Skeletal muscle cell (primary cell): ENCODE data around the gene MYF6.

Source experiments
- DNase-seq: peaks from one replicate; pipeline ENCODE4 v3.0.0-alpha.2; 2010; ENCODE audit warnings: low read depth
- H3K4me3 ChIP-seq: 2 replicates; pipeline ENCODE4 v1.5.1; 2011; ENCODE audit warnings: low read depth, mild to moderate bottlenecking, control low read depth, low read length, moderate library complexity

Gene MYF6

DNA sequence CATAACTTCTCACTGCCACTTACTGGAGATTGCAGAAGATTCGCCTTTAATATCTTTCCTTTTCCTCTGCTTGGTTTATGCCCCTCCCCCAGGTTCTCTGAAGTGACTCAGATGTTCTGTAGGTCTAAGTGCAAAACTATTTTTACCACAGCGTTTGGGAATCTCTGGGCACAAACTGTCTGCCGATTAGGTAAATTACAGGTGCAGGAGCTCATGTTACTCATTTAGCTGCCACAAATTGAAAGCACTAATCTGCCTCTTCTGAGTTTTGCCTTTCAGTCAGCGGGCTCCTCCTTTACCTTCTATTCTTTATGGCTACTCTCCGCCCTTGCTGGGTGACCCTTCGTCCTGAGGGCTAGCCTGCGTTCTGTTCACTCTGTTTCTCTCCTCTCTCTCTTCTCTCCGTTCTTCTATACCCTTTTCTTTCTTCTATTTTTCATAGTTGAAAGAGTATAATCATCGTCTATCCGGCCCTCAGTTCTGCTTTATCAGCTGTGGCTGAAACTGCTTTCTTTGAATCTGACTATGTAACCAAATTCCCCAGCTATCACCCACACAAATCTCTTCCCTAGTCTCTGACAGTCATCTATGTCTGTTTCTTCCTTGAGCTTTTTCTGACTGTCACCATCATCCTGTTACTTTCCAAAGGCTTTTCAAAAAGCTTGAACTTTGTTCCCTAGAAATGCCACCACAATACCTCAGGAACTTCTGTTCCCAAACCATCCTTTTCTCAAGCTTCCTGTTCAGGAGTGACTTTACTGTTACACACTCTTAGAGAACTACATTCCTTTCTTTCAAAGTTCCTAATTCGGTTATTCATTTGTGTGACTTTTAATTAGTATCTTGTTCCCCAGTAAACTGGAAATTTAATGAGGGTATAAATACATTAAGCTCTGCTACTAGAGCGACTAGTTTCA, 4.3 kb upstream of the MYF6 start:
- peak; percentile 64 for DNase-seq
- no peak overlapping the region for H3K4me3 ChIP-seq

- H3K4me3 ChIP-seq, result no peak overlapping the region
- no peak for DNase-seq
Observed at GRCh38 chr12:80704420-80704819, 3.0 kb upstream of the MYF6 start.

- peak overlapping the region; percentile 36 for H3K4me3 ChIP-seq
- DNase-seq, result no peak
Observed at GRCh38 chr12:80707830-80708258, 410 bp downstream of the MYF6 start.

DNA sequence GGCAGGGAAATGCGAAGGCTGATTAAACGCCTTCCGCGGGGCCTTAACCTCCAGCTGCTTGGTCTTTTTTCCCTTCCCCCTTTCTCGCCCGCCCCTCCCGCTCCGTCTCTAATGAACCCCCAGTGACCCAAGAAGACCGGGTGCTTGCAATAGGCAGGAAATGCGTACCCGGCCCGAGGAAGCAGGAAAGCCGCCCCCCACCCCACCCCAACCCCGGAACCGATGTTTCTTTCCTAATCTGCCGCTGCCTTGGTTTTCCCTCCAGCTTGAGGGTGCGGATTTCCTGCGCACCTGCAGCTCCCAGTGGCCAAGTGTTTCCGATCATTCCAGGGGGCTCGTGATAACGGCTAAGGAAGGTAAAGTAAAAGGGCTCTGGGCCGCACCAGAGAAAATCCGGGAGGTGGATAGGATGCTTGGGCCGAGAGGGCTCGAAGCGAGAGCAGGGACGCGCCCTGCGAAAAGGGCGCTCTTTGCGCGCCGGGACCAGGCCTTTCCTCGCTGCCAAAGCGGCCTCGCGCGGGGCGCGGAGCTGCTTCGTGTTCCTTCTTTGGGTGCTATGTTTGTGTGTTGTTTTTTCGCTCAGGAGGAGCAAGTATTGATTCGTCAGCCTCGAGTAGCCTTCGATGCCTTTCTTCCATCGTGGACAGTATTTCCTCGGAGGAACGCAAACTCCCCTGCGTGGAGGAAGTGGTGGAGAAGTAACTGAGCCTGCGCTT, 983 bp downstream of the MYF6 start:
- H3K4me3 ChIP-seq, result peak overlapping the region; percentile 36
- DNase-seq, result no peak

DNA sequence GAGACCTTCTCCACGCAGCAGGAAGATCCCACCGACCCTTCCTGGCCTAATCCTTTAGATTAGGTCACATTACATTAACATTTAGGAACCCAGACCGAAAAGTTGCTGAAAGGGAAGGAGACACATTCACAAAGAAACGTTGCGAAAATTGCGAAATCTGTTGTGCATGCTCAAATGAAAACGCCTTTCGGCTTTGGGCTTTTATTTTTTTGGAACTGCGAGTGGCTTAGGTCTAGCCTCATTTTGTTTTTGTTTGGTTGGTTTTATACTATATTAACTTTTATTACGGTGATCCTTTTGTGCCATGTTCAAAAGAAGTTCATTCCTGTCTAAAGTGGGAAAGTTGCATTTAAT, 1.5 kb downstream of the MYF6 start:
- DNase-seq, result no peak
- peak overlapping the region; percentile 36 for H3K4me3 ChIP-seq

- DNase-seq, result no peak
- H3K4me3 ChIP-seq, result no peak overlapping the region
Observed at GRCh38 chr12:80709811-80710726, 2.6 kb downstream of the MYF6 start.

- DNase-seq, result no peak
- H3K4me3 ChIP-seq, result no peak overlapping the region
Observed at GRCh38 chr12:80710727-80711449, 3.5 kb downstream of the MYF6 start.

DNA sequence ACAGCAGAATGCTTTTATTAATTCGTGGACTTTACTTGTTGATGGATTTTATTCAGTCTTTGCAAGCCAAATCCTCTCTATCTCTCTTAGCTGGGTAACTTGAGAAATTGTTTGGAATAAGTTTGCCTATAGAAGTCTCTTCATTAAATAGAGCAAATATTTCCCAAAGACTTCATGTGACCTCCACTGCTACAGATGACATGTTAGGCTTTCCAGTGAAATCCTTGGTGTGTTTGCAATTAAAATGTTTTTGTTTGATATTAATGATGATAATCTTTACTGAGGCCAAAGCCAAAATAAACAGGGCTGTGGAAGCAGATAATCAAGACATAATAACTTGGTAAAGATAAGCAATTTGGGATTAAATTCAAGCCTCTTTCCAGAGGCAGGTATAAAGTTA, 4.4 kb downstream of the MYF6 start:
- H3K4me3 ChIP-seq, result no peak overlapping the region
- DNase-seq, result no peak

DNA sequence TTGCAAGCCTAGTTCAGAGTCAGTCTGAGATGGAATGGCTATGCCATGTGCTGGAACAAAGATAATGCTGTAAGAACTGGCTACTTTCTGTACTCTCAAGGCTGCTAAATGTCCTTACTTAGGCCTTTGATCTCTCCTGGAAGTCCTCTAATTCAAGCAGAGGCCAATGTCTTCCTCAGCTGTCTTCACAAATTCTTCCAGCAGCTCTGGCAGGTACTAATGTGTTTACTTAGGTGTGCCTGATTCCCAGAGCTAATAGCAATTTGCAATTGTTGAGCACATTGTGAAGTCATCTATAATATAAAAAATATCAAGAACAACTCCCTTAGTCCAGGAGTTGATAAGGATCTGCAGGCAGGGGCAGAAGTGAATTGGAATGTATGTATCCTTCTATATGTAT, 5.4 kb downstream of the MYF6 start:
- no peak overlapping the region for H3K4me3 ChIP-seq
- no peak for DNase-seq

DNA sequence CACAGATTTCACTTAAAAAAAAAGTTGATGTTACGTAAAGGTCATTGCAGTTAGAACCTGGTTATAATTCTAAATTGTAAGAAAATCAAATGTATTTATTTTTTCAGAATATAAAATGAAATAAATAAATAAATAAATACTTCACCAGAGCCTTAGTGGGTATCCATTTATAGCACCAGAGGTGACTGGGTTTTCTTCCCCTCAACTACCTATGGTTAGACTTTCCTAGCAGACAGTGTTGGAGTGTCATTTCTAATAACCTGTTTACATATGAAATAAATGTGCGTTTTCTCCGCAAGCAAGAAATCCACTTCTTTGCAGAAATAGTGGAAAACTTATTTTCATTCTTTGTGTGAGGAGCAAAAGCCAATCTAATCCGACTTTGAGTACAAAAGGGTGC, 6.0 kb downstream of the MYF6 start:
- H3K4me3 ChIP-seq, result peak overlapping the region; percentile 34
- no peak for DNase-seq

DNA sequence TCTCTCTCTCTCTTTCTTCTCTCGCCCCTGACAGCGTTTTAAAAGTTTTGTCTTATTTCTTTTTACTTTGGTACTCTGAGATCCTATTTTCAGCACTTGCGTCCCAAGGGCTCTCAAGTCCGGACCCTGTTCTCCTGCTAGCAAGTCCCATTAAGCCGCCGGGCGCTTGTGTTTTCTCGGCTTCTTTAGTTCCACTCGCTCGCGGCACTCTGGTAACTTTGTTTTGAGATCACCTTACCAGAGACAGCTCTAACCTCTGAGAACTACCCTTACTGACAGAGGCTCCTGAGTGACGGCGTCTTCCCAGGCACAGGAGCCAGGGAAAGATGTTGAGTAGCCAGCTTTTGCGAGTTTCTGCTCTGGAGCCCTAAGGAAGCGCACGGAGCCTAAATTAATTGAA, 6.6 kb downstream of the MYF6 start:
- no peak for DNase-seq
- H3K4me3 ChIP-seq, result peak overlapping the region; percentile 34

DNA sequence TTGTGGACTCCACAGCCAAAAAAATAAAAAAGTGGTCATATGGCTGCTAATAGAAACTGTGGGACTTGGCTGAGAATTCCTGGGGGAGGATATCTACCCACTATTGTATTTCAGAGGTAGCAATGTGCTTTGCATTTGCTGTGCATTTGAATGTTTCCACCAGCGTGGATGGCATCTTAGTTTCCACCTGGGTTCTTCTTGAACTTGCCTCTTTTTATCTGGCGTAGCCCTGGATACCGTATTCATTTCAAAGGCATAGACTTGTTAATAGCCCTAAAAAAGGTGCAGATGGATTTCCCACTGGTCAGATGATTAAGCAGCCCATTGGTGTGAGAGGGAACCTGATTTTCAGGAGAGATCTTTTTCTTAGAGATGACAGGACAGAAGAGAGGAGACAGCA, 7.4 kb downstream of the MYF6 start:
- peak overlapping the region; percentile 34 for H3K4me3 ChIP-seq
- DNase-seq, result no peak

DNA sequence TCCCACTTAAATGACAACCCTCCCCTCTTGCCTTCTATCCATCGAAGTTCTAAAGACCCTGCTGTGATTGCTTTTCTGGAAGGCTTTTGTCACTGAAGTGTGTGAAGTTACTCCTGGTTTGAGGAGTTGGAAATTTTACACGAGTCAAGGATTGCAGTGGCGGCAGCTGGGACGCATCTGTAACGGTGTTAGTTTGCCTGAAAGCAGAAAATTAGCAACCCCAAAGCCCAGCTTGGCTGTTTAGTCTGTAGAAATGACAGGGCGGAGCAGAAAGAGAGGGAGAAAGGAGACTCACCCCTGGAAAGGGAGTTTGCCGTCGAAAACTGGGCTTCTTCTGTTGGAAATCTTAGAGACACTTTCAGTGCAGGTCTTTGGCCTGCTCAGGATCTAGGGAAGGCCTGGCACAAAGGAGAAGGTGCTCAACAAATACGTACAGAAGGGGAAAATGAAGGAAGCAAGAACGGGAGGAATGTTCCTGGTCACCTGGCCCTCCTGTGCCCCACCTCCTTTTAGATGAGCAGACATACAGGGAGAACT, 8.3 kb downstream of the MYF6 start:
- H3K4me3 ChIP-seq, result no peak overlapping the region
- DNase-seq, result no peak

- no peak for DNase-seq
- H3K4me3 ChIP-seq, result peak within 1 kb of the TSS; percentile 49
Observed at GRCh38 chr12:80716696-80717469, 9.4 kb downstream of the MYF6 start, which contains the start of gene MYF5. TSS of gene MYF5 (plus strand) at chr12:80716912. CDS start at chr12:80717064, 152 bp downstream.

DNA sequence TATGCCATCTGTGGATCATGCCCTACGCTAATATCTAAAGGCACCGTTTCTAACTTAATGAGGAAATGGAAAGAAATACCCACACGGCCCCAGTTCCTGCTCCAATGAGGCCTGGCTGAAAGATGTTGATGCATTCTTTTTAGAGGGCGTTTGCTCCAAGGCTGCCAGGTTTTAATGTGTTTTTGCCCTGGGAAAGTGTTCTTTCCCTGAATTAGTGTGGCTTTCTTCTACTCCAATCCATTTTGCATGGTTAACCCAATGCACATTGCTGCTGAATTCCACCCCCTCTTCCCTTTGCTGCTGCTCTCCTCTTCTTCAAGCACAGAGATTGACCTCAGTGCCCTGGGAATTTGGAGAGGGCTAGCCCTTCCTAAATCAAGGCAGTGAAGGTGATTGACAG, 10.4 kb downstream of the MYF6 start:
- peak overlapping the region; percentile 49 for H3K4me3 ChIP-seq
- no peak for DNase-seq

DNA sequence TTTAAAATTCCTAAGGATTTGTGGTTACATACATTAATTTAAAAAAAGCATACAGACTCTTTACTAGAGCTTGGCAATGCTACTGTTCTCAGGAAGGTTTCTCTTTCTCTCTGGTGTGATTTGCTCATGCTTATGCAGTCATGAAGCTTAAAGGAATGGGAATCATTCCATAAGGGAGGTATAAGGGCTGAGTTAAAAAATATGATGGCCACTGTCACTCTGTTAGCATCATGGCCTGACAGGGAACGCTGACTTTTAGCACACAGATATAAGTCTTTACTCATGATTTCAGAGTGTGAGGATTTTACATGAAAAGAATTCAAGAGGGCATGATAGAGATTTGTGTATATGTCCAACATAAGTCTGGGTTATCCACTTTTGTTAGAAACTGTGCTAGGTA, 13.1 kb downstream of the MYF6 start:
- DNase-seq, result no peak
- no peak overlapping the region for H3K4me3 ChIP-seq

DNA sequence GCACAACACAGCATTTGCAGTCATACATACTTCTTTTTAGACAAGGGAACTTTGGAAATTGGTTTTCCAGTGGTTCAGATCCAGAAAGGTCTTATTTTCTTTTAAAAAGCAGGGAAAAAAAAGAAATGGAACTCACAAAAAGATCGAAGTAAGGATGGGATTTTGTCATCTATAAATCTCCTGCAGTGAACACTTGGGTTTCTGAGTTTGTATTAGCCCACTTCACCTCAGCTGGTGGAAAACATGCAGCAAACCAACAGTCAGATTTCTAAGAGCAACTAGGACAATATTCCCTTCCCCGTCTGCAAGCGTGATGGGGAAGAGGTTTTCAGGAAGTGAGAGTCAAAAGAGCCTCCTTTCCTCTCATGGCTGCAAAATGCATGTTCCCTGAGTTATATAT, 13.9 kb downstream of the MYF6 start:
- no peak for DNase-seq
- no peak overlapping the region for H3K4me3 ChIP-seq

DNA sequence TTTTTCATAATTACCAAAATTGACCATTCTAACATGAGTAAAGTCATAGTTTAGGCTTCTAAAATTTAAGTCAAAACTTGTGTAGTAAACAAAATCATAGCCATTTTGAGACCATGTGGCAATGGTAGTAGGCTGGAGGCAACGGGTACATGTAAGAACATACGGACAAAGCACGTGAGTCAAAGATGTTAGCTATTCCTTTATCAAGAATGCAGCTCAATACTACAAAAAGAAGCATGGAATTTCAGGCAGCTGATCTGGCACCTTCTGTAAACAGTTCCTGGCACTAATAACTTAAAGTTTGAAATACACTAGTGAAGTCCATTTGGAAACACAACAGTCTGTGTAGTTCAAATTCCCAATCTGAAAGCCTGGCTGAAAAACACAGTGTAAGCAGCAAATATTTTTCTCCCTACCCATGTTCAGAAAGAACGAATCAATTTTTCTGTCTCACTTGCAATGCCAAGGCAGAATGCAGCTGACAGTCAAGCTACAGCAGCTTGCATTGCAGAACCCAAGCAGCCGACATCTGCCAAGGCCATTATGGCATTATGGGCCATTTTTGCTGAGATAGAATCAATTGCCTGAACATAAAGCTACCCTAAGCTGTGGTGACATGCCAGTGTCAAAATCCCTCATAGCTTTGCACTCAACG, 38.5 kb downstream of the MYF6 start:
- no peak for DNase-seq
- no peak overlapping the region for H3K4me3 ChIP-seq
